Loucy (cell line): ENCODE data around the gene CDH4.

Experiments
- EZH2phosphoT487 ChIP-seq: fragments of 200-600 bp; IDR thresholded peaks from 2 replicates; pipeline ENCODE4 v1.6.1; 2018; ENCODE audit warnings: antibody characterized with exemption, mild to moderate bottlenecking, moderate library complexity, borderline replicate concordance
- TF ChIP-seq, protein P1 (sequence below): fragments of 200-600 bp; sonication (generic); conservative IDR thresholded peaks from 2 replicates; pipeline ENCODE4 v1.5.1; 2014; ENCODE audit warnings: mild to moderate bottlenecking, antibody characterized with exemption, low read length

DNA sequence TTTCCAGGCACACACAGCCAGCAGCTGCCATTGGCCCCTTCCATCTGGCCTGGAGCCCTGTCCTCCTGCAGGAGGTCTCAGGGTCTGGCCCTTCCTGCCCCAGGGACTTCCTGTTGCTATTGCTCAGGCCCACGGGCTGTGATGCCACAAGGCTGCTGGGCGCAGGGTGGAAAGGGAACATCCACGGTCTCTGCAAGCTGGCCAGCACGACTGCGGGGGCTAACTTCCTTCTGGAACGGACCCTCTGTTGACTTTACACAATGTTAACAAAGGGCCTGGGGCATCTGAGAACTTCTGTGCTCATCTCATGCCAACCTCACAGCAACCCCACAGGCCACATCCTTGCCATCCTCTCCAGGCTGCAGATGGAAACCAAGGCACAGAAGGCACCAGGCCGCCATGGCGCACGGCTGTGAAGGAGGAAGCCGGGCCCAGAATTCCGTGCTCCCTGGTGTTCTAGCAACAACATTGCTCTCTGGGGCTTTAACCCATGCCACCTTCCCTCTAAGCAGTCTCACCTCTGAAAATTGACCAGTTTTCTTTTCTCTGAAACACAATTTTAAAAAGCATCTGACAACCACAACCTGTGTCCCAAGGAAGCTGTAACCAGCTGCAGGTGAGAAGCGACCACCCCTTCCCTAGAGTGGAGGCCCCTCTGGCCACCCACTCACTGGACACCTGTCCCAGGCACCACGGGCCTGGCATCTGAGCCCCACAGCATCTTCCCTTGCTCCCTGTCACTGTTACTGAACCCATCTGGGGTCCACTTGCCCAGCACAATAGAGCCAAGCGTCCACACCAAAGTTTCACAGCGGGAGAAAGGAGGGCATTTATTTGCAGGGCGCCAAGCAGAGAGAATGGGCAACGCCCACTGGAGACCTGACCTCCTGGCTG, 261.3 kb downstream of the CDH4 start:
- TF ChIP-seq, protein P1, sequence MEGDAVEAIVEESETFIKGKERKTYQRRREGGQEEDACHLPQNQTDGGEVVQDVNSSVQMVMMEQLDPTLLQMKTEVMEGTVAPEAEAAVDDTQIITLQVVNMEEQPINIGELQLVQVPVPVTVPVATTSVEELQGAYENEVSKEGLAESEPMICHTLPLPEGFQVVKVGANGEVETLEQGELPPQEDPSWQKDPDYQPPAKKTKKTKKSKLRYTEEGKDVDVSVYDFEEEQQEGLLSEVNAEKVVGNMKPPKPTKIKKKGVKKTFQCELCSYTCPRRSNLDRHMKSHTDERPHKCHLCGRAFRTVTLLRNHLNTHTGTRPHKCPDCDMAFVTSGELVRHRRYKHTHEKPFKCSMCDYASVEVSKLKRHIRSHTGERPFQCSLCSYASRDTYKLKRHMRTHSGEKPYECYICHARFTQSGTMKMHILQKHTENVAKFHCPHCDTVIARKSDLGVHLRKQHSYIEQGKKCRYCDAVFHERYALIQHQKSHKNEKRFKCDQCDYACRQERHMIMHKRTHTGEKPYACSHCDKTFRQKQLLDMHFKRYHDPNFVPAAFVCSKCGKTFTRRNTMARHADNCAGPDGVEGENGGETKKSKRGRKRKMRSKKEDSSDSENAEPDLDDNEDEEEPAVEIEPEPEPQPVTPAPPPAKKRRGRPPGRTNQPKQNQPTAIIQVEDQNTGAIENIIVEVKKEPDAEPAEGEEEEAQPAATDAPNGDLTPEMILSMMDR, result no peak
- TF ChIP-seq EZH2phosphoT487, result no peak
